A673 (cell line): ENCODE data around the gene THG1L. TPM values are rescaled to one million over a fixed set of nuclear protein-coding genes. Genes with fewer than 3 reads are reported as not detected.

Experiments
- BruUV-seq: library from RNA; stranded (reverse); fragments of 400-500 nt; replicated peaks from 2 replicates; lab custom pipeline; 2021; lab: Mats Ljungman, UMichigan
- CTCF ChIA-PET: fragments of 300-600 bp; sonication (Branson Sonifier 250); formaldehyde crosslinking; loops from one replicate; lab custom pipeline; 2022; ENCODE audit warnings: antibody characterized with exemption; lab: Charles Lee
- POLR2A ChIA-PET: fragments of 300-600 bp; sonication (Branson Sonifier 250); formaldehyde crosslinking; loops from one replicate; lab custom pipeline; 2022; ENCODE audit warnings: antibody characterized with exemption; ENCODE audit not compliant: low non-redundant PET; lab: Charles Lee
- DNase-seq: peaks from one replicate; pipeline ENCODE4 v3.0.0-alpha.2; 2015; ENCODE audit warnings: low spot score
- H3K27ac ChIP-seq: fragments of 200-600 bp; sonication (generic); 2 replicates; pipeline ENCODE4 v1.5.1; 2016; ENCODE audit warnings: mixed run types, low read depth, mild to moderate bottlenecking, mixed read lengths, antibody characterized with exemption, low read length; ENCODE audit not compliant: poor library complexity, severe bottlenecking
- H3K27me3 ChIP-seq: fragments of 200-600 bp; sonication (generic); replicated peaks from 2 replicates; pipeline ENCODE4 v1.6.1; 2017; ENCODE audit warnings: mixed run types, low read depth, mild to moderate bottlenecking, mixed read lengths, antibody characterized with exemption, low read length; ENCODE audit not compliant: insufficient read depth, poor library complexity
- H3K36me3 ChIP-seq: fragments of 200-600 bp; sonication (generic); 2 replicates; pipeline ENCODE4 v1.6.1; 2016; ENCODE audit warnings: mixed run types, mild to moderate bottlenecking, mixed read lengths, antibody characterized with exemption, low read length; ENCODE audit not compliant: insufficient read depth, poor library complexity, severe bottlenecking
- H3K4me1 ChIP-seq: fragments of 200-600 bp; sonication (generic); 2 replicates; pipeline ENCODE4 v1.6.1; 2017; ENCODE audit warnings: mixed run types, mild to moderate bottlenecking, mixed read lengths, antibody characterized with exemption, low read length; ENCODE audit not compliant: insufficient read depth, poor library complexity, severe bottlenecking
- H3K4me3 ChIP-seq: fragments of 200-600 bp; sonication (generic); 2 replicates; pipeline ENCODE4 v1.5.1; 2016; ENCODE audit warnings: low read depth, mixed run types, mild to moderate bottlenecking, mixed read lengths, low read length; ENCODE audit not compliant: poor library complexity, severe bottlenecking
- H3K9me3 ChIP-seq: fragments of 200-600 bp; sonication (generic); 2 replicates; pipeline ENCODE4 v1.6.1; 2016; ENCODE audit warnings: mixed run types, low read depth, mild to moderate bottlenecking, mixed read lengths, antibody characterized with exemption, low read length; ENCODE audit not compliant: poor library complexity, severe bottlenecking
- CTCF ChIP-seq: fragments of 300-800, 200-600 bp; sonication (generic); conservative IDR thresholded peaks from 2 replicates; pipeline ENCODE4 v1.5.1; 2017; ENCODE audit warnings: low read depth, mild to moderate bottlenecking, antibody characterized with exemption, low read length, moderate library complexity, mixed read lengths
- EZH2 ChIP-seq: fragments of 200-600 bp; sonication (generic); IDR thresholded peaks from 2 replicates; pipeline ENCODE4 v1.6.1; 2017; ENCODE audit warnings: borderline replicate concordance, low read depth, mild to moderate bottlenecking, mixed read lengths, antibody characterized with exemption, low read length; ENCODE audit not compliant: poor library complexity, severe bottlenecking
- intact Hi-C: fragments of 100-400 bp; cut with micrococcal nuclease; formaldehyde crosslinking; loops from one replicate; pipeline ENCODE4 v1.10.0; 2022; ENCODE audit not compliant: unreplicated experiment
- total RNA-seq: library from RNA; stranded (reverse); gene quantifications from 2 replicates; pipeline ENCODE4 v1.2.3, GENCODE V29; 2021

Gene THG1L
- total RNA-seq, 1 experiment from 2014 or later, result 11.8 TPM

- intact Hi-C loops, result no loop called here
- H3K27me3 ChIP-seq, result no peaks in the 10 kb centered on the region
- no peak overlapping the region for H3K27ac ChIP-seq
- CTCF ChIA-PET, result no interaction called here
- no peak for DNase-seq
- H3K4me3 ChIP-seq, result no peak overlapping the region
- no peak for TF ChIP-seq EZH2
- TF ChIP-seq CTCF, result no peak
- H3K4me1 ChIP-seq, result peaks cover 5% of the 10 kb centered on the region
- POLR2A ChIA-PET, result no interaction called here
- H3K9me3 ChIP-seq, result no peaks in the 10 kb centered on the region
- BruUV-seq, result no TSS peak
- H3K36me3 ChIP-seq, result no peaks in the 10 kb centered on the region
Measured at GRCh38 chr5:157710431-157710830, 20.8 kb upstream of the THG1L start.

- Histone ChIP-seq H3K9me3 (no peaks in the 10 kb centered on the region), H3K27me3 (no peaks in the 10 kb centered on the region), H3K36me3 (no peaks in the 10 kb centered on the region), H3K27ac (no peak overlapping the region), H3K4me1 (peaks cover 5% of the 10 kb centered on the region), H3K4me3 (no peak overlapping the region)
- intact Hi-C loops, result no loop called here
- ChIA-PET POLR2A (no interaction called here), CTCF (no interaction called here)
- TF ChIP-seq CTCF (no peak), EZH2 (no peak)
- peak; percentile 8 for DNase-seq
- BruUV-seq, result no TSS peak
Measured at GRCh38 chr5:157710882-157711281, 20.3 kb upstream of the THG1L start.

- Histone ChIP-seq H3K36me3 (no peaks in the 10 kb centered on the region), H3K9me3 (no peaks in the 10 kb centered on the region), H3K27ac (no peak overlapping the region), H3K4me1 (peaks cover 5% of the 10 kb centered on the region), H3K4me3 (no peak overlapping the region), H3K27me3 (no peaks in the 10 kb centered on the region)
- DNase-seq, result no peak
- intact Hi-C loops, result no loop called here
- ChIA-PET POLR2A (no interaction called here), CTCF (no interaction called here)
- no TSS peak for BruUV-seq
- no peak for TF ChIP-seq CTCF
- no peak for TF ChIP-seq EZH2
Measured at GRCh38 chr5:157713830-157714595, 17.2 kb upstream of the THG1L start.
